Measurements from ENCODE around the gene MCU. TPM values are rescaled to one million over a fixed set of nuclear protein-coding genes. Genes with fewer than 3 reads are reported as not detected.

MCU gene
- polyA plus RNA-seq, 3 donors = 36.2 to 42.6 (median 39.6) TPM

DNA sequence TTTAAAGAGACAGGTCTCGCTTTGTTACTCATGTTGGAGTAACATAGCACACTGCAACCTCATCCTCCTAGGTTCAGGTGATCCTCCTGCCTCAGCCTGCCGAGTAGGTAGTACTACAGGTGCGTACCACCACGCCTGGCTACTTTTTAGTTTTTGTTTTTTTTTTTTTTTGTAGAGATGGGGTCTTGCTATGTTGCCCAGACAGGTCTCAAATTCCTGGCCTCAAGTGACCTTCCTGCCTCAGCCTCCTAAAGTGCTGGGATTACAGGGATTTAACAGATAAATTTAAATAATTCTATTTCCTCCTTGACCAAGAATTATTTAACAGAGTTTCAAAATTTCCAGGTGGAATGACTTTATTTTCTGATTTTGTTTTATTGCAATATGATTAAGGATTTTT lies 104.6 kb downstream of the MCU start:
- no peak for DNase-seq

DNA sequence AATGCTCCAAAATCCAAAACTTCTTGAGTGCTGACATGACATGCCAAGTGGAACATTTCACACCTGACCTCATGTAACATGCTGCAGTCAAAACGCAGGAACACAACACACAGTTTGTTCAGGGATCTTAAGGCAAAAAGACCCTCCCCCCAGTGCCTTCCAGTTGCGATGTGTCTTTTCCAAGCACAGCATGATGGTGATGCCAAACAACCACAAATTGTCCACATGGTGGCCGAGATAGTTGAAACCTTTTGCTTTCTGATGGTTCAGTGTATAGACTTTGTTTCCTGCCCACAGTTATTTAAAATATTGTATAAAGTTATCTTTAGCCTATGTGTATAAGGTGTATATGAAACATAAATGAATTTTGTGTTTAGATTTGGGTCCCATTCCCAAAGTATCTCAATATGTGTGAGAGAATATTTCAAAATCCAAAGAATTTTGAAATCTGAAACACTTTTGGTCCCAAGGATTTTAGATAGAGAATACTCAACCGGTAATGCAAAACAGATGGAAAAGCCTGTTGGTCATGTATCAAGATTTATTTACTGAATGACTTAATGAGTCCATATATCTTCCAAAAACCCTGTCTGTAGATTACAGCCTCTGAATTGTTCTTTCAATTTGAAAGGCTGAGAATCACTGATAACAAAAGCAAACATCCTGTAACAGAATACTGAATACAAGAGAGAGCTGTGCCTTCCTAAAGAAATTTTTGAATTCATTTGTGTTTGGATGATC lies 108.2 kb downstream of the MCU start:
- peak; percentile 43 for DNase-seq

DNA sequence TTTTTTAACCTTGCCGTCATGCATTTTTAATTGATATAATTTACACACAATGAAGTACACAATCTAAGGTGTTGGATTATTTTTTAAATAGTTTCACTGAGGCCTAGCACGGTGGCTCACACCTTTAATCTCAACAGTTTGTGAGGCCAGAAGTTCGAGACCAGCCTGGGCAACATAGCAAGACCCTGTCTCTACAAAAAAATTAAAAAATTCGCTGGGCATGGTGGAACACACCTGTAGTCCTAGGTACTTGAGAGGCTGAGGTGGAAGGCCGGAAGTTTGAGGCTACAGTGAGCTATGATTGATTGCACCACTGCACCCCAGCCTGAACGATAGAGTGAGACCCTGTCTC lies 108.8 kb downstream of the MCU start:
- DNase-seq = no peak

DNA sequence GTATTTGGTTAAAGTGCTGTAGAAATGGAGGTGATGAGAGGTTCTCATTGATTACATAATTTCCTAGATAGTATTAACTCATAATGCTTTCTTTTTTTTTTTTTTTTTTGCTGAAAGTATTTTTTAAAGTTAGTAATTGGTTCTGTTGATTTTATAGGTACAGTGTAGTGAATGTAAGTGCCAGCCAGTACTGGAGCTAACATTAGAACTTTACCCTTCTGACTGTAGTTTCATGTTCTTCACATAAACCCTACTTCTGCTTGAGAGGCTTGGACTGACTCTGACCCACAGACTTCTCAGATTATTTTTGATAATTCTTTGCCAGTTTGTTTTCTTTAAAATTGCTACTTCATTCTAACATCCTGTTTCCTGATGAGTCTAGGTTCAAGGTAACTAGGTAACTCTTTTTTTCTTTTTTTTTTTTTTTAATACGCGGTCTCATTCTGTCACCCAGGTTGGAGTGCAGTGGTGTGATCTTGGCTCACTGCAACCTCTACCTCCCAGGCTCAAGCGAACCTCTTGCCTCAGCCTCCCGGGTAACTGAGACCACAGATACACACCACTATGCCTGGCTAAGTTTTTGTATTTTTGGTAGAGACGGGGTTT lies 109.4 kb downstream of the MCU start:
- DNase-seq = no peak

DNA sequence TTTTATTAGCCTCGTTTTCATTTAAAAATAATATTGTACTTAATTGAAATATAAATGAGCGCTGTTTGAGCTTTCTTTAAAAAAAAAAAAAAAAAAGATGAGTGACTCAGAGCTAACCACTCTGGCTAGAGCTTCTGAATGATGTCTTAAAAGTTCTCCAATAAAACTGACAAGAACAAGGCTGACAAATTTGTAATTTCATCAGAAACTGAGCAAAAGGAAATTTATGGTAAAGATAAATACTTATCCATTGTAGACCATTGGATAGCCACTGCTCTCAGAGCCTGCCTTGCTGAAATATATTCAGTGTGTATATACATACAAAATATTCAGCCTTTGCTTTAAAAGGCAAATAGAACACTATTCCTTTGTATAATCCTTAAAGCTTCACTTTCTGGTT lies 110.4 kb downstream of the MCU start:
- DNase-seq = no peak

DNA sequence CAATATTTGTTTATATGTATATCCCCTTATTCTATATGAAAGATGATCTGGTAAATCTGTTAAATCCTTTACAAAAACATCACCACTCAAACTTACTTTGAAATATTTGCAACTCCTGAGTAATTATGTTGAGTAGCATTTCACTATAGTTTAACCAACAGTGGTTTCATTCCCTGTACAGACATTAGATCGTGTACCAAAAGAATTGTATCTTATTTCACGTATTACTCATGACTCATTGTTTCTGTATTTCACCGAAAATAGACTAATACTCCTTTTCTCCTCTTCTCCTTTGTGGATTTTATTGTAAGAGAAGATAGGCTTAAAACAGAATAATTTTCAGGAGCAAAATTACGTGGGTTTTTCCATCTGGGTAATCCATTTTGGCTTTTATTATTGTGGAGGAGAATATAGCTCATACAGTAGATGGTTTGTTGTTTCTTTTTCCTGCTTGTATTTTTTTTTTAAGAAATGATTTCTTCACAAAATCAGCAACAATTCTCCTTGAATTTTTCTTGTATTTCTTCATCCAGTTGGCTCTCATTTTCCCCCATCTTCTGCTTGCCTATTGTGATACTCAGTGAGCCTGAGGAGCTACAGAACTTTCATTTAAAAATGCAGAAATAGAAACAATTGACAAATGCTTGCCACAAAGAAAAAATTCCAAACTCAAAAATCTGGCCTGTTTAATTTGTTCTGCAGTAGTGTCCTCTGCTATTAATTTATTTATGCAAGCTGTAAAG lies 111.0 kb downstream of the MCU start:
- DNase-seq = no peak

DNA sequence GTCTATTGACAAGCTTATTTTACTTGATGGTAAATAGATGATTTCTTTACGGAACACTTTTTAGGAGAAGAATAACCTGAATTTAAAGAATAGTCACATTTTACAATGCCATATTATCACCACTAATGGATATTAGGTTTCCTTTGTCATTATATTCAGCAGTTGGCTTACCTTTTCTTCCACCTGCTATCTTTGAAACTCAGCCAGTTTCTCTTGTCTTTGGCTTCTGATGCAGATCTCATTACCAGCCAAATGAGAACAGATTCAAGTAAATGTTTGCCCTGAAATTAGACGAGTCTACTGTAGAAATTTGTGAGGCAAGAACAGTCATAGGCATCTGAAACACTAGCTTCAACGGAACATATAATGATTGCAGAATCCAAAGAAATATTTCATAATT lies 116.1 kb downstream of the MCU start:
- no peak for DNase-seq

DNA sequence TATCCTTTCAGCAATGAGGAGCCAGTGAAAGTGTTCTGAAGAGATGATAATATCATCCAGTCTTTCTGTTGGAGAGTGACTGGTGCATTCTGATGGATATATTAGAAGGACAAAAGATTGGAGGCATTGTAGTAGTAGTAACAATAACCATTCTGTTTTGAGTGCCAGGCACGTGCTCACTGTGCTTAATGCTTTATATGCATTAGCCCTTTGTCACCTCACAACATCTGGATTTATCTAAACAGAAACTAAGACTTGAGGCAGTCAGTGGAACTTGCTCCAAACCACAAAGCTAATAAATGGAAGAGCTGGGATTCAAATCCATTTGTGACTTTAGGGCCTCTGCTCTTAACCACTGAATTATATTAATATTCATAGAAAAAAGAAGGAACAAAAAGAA lies 117.1 kb downstream of the MCU start:
- DNase-seq = no peak

DNA sequence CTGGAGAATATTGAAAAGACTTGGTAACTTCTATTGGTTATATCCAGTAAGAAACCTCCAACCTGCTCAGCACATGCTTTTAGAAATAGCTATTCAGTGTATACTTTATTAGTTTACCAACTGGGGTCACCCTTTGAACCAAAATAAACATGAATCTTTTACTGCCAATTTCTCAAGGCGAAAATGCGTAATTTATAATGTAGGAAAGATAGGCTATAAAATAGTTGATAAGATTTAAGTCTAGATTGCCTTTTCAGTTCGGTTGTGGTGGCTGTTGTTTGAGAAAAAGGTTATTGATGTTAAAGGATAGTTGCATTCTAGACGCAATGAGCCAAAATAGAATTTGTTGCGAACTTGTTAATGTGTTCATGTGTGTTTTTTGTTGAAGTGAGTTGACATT lies 119.0 kb downstream of the MCU start:
- DNase-seq = no peak

DNA sequence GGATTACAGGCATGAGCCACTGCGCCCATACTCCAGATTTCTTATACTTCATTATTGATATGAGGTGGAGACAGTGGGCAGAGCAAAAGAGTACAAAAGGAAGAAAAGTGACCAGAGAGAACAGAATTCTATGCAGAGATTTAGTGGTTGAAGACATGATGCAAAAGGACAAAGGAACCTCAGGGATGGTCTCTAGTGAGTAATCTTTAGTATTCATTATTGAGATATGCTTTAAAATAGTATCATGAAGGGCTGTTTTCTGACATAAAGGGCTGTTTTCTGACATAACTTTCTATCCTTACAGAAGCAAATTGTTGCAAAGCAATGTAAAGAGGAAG lies 120.4 kb downstream of the MCU start:
- DNase-seq = no peak

DNA sequence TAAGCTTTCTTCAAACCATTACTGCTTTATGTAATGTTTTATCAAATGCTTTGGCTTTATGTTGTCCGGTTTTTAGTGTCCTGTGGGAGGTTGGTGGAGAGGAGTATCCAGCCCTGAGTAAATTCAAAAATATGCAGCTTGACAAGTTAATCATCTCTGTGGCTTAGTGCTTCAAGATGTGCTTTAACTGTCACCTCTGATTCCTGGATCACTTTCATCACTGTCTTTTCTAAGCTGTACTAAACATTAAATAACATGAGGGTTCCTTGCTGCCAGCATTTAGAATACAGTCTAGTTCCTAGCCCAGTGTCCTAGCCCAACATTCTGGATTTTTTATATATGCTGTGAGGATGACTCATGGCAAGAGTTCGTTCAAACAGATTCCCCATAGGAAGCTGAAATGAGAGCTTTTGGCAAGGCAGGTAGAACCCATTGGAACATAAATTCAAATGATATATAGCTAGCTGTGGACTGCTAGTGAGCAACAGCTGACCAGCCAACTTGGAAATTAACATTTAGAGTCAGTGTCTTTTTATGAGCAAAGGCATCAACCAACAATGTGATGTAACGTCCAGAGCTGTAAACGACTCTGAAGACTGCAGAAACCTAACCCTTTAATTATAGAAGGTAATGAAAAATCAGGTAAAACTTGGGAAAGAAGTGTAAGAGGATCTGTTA lies 120.9 kb downstream of the MCU start:
- no peak for DNase-seq

DNA sequence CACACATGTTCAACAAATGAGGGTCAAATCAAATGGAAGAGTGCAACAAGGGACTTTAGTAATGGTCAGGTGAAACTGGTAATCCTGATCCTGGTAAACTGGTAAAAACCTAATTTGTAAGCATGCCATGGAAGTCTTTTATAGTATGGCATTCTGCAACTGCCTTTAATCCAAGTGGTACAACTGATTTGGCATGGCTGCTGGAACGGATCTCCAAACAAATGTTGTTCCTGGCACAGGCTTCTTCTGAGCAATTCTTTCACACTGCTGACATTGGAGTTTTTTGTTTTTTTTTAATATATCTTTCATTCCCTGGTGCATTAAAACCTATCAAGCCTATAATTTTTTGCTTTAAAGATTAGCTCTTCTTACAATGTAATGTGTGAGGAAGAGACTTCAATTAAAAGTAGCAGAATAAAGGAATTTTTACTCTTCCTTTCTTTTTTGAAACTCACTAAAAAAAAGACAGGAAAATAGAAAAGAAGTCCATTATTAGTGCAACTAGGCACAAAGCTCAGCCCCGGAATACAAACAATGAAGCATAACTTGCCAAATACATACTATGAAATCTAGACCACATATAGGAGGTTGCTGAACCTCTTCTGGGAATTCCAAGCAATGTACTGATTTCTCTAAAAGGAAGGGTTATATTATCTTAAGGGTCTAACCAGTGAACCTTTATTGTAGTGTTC lies 122.3 kb downstream of the MCU start:
- DNase-seq = no peak

DNA sequence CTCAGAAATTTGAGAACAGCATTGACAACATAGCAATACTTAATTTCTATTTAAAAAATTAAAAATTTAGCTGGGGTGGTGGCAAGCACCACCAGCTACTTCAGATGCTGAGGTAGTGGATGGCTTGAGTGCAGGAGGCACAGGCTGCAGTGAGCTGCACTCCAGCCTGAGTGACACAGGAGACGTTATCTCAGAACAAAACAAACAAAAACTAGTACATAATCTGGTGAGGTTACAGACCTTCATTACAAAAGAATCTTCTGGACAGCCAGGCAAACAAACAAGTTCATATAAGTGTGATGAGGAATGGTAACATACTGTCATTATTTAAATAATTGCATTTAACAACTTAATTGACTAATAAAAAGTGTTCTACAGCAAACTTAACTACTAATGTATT lies 124.6 kb downstream of the MCU start:
- no peak for DNase-seq

DNA sequence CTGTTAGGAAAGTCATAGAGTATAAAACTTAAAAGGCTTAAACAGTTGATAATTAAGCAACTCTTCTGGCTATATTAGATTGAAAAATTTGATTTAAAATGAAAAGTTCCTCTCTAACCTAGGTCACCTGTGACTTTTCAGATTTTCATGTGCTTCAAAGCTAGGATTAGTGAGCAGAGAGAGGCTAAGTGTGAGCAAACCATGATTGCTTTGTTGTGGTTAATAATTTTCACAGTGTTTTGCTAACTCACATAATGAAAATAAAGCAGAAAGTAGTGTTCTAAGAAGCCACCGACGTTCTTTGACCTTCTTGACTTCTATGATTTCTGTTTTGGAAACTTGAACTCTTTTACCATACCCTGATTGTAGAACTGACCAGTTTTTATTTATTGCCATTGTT lies 126.1 kb downstream of the MCU start:
- no peak for DNase-seq

DNA sequence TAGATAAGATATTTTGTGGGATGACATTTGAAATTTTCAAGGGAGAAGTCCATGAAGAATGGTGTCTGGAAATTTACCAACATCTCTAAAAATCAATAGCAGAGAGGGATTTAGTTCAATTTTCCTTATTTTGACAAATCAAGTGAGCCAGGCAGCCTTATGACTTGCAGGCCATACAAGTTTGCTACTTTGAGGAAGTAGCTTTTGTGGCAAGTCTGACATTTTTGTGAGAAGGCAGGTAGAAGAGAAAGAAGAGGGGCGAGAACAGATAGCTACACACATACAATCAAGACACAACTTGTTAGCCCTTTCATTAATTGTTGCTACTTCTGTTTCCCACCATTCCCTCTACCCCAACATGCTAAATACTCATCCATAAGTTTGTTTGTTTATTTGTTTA lies 127.1 kb downstream of the MCU start:
- DNase-seq = no peak

DNA sequence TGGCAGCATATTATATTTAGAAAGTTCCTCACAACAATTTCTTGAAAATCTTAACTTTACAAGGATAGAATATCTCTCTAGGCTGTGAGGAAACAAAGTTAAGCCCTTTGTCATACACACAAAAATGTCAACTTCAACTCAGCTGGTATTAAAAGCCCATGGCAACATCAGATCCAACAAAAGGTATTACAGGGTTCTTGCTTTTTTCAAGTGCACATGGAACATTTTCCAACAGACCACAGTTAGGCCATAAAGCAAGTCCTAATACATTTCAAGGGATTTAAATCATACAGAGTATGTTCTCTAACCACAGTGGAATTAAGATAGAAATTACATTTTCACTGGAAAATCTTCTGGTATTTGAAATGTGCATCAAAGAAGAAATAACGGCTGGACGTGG lies 129.7 kb downstream of the MCU start:
- DNase-seq = no peak

DNA sequence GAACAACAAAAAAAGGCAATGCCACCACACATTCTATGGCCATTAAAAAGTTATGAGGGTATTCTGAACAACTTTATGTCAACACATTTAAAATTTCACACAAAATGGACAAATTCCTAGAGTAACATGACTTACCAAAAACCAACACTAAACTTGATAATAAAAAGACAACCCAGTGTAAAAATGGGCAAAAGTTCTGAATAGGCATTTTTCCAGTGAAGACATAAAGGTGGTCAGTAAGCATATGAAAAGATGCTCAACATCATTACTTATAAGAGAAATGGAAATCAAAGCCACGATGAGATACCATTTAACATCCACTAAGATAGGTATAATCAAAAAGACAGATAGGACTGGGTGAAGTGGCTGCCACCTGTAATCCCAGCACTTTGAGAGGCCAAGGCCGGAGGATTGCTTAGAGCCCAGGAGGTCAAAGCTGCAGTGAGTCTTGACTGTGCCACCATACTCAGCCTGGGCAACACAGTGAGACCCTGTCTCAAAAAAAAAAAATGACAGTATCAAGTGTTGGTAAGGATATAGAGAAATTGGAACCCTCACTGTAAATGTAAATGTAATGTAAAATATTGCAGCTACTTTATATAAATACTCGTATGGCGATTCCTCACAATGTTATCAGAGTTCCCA lies 130.5 kb downstream of the MCU start:
- no peak for DNase-seq

DNA sequence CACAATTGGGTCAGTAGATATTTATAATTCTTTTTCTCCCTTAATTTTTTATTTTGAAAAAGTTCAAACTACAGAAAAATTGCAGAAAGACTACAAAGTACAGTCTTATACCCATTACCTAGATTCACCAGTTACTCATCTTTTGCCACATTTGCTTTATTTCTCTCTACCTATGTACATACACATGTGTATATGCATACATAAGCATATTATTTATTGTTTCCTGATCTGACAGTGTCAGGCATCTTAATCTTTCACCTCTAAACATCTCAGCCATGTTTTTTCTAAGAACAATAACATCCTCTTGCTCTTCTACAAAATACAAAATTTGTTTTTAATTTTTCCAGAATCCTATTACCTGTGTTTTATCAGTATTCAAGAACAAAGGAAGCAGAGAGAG lies 133.2 kb downstream of the MCU start:
- no peak for DNase-seq

DNA sequence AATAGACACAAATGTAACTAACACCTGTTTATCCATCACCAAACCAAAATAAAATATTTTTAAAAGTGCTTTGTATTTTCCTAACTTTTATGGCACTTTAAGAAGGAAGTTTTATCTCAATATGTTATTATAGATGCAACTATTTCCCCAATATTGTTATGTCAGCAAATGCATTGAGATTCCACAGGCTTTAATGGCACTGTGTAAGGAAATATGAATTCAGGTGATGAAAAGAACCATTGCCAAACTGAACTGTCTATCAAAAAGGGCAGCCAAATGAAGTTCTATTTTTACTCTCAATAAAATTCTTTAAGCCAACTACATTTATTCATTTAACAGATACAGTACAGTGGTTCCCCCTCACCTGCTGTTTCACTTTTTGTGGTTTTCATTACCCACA lies 134.4 kb downstream of the MCU start:
- DNase-seq = no peak

DNA sequence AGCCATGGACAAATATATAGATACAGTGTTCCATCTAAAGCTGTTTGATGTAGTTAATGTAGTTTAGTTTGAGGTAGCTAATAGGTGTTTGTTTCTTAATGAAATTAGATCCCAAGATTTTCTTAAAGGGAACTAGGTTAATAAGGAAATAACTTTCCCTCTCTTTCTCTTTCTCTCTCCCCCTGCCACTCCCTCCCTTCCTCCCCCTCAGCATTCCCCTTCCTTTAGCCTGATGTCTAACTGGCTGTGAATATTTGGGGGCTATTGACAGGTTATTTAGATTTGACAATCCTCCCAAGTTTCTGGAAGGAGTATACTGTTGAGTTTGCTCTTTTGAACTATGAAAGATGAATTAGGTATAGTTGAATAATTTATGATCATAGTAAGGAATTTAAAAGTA lies 136.4 kb downstream of the MCU start:
- DNase-seq = no peak

DNA sequence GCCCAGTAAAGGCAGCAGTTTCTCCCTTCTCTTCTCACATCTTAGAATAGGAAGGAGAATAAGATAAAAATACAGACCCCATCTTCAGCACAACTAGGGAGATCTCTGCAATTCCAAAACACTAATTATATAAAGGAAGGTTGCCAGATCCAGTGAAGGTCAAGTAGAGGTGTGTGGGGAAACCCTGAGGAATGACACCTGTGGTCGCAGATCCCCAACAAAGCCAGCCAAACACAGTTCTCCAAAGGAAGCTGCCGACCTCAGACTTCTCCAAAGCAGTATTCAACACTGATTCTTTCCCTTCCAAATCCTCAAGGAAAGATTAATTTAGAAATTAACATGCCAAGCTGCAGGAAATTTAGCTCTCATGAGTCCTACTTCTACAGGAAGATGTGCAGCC lies 138.7 kb downstream of the MCU start:
- no peak for DNase-seq
